ENCODE results near the gene WFIKKN1.

DNA sequence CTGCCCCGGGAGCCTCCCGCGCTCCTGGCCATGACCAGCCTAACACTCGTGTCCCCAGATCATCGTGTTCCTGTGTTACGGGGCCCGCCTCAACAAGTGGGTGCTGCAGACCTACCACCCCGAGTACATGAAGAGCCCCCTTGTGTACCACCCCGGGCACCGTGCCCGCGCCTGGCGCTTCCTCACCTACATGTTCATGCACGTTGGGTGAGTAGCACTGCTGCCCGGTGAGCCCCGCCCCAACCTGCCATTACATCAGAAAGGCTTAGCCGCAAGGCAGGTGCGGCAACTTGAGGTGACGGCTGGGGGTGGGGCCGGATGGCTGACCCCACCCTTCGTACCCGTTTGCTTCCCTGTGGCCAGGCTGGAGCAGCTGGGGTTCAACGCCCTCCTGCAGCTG lies 46.1 kb downstream of the WFIKKN1 start:
- TF ChIP-seq, protein P1, sequence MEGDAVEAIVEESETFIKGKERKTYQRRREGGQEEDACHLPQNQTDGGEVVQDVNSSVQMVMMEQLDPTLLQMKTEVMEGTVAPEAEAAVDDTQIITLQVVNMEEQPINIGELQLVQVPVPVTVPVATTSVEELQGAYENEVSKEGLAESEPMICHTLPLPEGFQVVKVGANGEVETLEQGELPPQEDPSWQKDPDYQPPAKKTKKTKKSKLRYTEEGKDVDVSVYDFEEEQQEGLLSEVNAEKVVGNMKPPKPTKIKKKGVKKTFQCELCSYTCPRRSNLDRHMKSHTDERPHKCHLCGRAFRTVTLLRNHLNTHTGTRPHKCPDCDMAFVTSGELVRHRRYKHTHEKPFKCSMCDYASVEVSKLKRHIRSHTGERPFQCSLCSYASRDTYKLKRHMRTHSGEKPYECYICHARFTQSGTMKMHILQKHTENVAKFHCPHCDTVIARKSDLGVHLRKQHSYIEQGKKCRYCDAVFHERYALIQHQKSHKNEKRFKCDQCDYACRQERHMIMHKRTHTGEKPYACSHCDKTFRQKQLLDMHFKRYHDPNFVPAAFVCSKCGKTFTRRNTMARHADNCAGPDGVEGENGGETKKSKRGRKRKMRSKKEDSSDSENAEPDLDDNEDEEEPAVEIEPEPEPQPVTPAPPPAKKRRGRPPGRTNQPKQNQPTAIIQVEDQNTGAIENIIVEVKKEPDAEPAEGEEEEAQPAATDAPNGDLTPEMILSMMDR (conservative IDR thresholded peaks at IDR 0.05; ENCODE audit: low read depth, low read length) = no peak
- TF ChIP-seq EZH2phosphoT487 (IDR thresholded peaks at IDR 0.05; ENCODE audit: borderline replicate concordance, low read length) (no peak), EZH2 (IDR thresholded peaks at IDR 0.05; ENCODE audit: low read length, unreplicated experiment) (no peak)
